ENCODE results near the gene BRD4. TPM values are rescaled to one million over a fixed set of nuclear protein-coding genes. Genes with fewer than 3 reads are reported as not detected.

The BRD4 gene
- total and polyA plus RNA-seq, 8 donors: 10.6 to 113 (median 20.5) TPM

DNA sequence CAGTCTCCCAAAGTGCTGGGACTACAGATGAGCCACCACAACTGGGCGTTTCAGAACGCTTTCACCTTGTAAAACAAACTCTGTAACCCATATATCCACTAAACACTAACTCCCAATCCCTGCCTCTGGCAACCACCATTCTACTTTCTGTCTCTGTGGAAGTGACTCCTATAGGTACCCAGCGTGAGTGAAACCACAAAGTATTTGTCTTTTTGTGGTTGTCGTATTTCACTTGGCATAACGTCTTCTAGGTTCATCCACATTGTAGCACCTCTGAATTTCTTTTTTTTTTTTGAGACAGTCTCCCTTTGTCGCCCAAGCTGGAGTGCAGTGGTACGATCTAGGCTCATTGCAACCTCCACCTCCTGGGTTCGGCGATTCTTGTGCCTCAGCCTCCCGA is 44.8 kb downstream of the BRD4 start:
- 72 to 81% (median 78%) methylated on average over 10 of the region's 10 CpGs for WGBS, 5 donors

DNA sequence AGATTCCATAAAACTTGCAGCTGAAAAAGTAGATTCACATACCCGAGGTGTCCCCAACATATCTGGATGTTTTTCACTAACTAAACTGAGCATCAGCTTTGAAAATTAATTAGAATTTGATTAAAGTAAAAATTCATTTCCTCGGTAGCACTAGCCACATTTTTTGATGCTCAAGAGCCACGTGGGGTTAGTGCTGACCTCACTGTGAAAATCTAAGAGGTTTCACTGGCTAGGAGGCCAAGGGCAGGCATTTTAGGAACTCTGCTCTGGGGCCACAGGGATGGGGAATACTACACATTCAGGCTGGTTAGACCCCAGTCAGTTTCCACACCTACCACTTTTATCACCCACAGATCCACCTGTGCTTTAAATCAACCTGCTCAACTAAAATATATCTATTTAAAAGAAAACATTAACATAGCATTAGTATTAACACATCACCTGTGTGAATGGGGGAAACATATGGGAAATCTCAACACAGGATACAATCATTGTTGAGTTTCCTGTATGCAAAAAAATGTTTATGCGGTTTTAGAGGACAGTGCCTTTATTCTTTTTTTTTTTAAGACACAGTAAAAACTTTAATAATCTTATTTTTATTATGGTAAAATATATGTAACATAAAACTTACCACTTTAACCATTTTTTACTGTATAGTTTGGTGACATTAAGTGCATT is 45.5 kb downstream of the BRD4 start:
- H3K27ac ChIP-seq: no peak overlapping the region
- 47 to 55% (median 51%) methylated on average over 4 of the region's 4 CpGs for WGBS, 5 donors

More for the DNA sequence above, 44.8 kb downstream of the BRD4 start:
- intact Hi-C loops (cut with DNase I; ENCODE audit: low total_unique reads): no loop called here
- no peak overlapping the region for H3K4me3 ChIP-seq
- peaks cover 90 to 100% (median 97%) of the 10 kb centered on the region in 4 donors for H3K4me1 ChIP-seq
- H3K36me3 ChIP-seq: no peaks in the 10 kb centered on the region
- H3K27ac ChIP-seq: peak overlapping the region in 2 of 5 donors; percentile 14 to 27
- DNase-seq: no peak
- TF ChIP-seq POLR2AphosphoS5 (IDR thresholded peaks at IDR 0.05): no peak
- TF ChIP-seq POLR2A (IDR thresholded peaks at IDR 0.05): no peak
- TF ChIP-seq, protein P1, sequence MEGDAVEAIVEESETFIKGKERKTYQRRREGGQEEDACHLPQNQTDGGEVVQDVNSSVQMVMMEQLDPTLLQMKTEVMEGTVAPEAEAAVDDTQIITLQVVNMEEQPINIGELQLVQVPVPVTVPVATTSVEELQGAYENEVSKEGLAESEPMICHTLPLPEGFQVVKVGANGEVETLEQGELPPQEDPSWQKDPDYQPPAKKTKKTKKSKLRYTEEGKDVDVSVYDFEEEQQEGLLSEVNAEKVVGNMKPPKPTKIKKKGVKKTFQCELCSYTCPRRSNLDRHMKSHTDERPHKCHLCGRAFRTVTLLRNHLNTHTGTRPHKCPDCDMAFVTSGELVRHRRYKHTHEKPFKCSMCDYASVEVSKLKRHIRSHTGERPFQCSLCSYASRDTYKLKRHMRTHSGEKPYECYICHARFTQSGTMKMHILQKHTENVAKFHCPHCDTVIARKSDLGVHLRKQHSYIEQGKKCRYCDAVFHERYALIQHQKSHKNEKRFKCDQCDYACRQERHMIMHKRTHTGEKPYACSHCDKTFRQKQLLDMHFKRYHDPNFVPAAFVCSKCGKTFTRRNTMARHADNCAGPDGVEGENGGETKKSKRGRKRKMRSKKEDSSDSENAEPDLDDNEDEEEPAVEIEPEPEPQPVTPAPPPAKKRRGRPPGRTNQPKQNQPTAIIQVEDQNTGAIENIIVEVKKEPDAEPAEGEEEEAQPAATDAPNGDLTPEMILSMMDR (IDR thresholded peaks at IDR 0.05): no peak
- TF ChIP-seq EP300 (IDR thresholded peaks at IDR 0.05): no peak
- no peaks in the 10 kb centered on the region for H3K9me3 ChIP-seq
- no peaks in the 10 kb centered on the region for H3K27me3 ChIP-seq

DNA sequence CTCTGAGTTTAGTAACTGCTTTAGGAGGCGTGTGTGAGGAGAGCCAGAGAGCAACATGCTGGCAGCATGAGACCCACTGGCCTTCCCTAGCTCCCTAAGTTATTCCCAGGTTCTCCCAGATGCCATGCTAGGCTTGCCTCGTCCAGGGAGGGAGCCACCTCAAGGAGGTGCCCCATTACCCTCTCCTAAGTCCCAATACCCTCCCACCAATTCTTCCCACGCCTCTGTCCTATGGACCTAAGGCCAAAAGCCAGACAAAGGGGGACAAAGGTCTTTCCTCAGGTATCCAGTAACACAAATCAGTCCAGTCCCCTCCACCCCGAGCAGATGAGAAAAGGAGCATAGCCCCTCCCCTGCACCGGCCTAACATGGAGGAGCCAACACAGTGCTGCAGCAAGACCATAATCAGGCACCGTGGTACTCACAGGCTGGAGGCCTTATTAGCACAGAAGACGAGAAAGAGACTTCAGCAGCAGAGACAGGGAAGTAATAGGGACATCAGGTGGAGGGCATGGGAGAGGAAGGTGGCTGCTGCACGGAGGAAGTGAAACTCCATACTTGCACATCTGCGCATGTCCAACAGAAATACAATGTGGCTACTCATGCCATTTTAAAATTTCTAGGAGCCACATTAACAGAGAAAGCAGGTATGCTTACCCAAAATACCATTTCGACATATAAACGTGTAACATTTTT is 46.3 kb downstream of the BRD4 start:
- H3K36me3 ChIP-seq: no peaks in the 10 kb centered on the region

More for the DNA sequence above, 45.5 kb downstream of the BRD4 start:
- H3K4me3 ChIP-seq: no peak overlapping the region
- no peak for DNase-seq
- H3K27me3 ChIP-seq: no peaks in the 10 kb centered on the region
- intact Hi-C loops (cut with DNase I; ENCODE audit: low total_unique reads): no loop called here
- no peaks in the 10 kb centered on the region for H3K9me3 ChIP-seq
- H3K4me1 ChIP-seq: peaks cover 92 to 100% (median 97%) of the 10 kb centered on the region in 4 donors
- no peaks in the 10 kb centered on the region for H3K36me3 ChIP-seq
- TF ChIP-seq POLR2AphosphoS5 (IDR thresholded peaks at IDR 0.05) (no peak), POLR2A (IDR thresholded peaks at IDR 0.05) (no peak), EP300 (IDR thresholded peaks at IDR 0.05) (no peak)
- TF ChIP-seq, protein P1 (IDR thresholded peaks at IDR 0.05): no peak

DNA sequence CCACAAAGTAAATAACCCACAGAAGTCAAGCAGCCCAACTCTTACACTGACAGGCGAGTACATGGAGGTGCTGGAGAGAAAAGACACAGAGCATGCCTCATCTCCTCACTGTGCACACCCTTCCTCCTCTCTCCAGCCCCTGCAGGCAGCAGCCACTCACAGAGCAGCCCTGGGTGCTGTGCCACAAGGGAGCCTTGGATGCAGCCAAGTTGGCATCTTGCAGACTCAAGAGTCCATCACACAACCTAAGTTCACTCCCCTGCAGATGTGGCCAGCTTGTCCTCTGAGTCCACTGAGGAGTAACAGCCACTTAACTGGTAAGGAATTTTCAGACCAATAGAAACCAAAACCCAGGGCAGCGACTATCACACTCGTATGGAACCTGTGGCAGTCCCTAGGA is 47.4 kb downstream of the BRD4 start:
- intact Hi-C loops (cut with DNase I; ENCODE audit: low total_unique reads): no loop called here
- 53 to 71% (median 67%) methylated on average over 3 of the region's 3 CpGs for WGBS, 5 donors

More for the DNA sequence above, 46.3 kb downstream of the BRD4 start:
- intact Hi-C loops (cut with DNase I; ENCODE audit: low total_unique reads): no loop called here
- Histone ChIP-seq H3K4me3 (no peak overlapping the region), H3K9me3 (no peaks in the 10 kb centered on the region), H3K4me1 (peaks cover 95 to 100% (median 99%) of the 10 kb centered on the region in 4 donors), H3K27me3 (no peaks in the 10 kb centered on the region), H3K27ac (no peak overlapping the region)
- TF ChIP-seq POLR2A (IDR thresholded peaks at IDR 0.05) (no peak), POLR2AphosphoS5 (IDR thresholded peaks at IDR 0.05) (no peak), EP300 (IDR thresholded peaks at IDR 0.05) (no peak)
- TF ChIP-seq, protein P1 (IDR thresholded peaks at IDR 0.05): no peak
- DNase-seq: no peak
- WGBS, 5 donors: 58 to 68% (median 62%) methylated on average over 11 of the region's 11 CpGs

More for the DNA sequence above, 47.4 kb downstream of the BRD4 start:
- Histone ChIP-seq H3K36me3 (no peaks in the 10 kb centered on the region), H3K4me3 (peak overlapping the region in 1 of 4 donors; percentile 4), H3K4me1 (peaks cover 97 to 100% (median 99%) of the 10 kb centered on the region in 4 donors), H3K9me3 (no peaks in the 10 kb centered on the region), H3K27ac (peak overlapping the region in 1 of 5 donors; percentile 68), H3K27me3 (no peaks in the 10 kb centered on the region)
- no peak for DNase-seq
- TF ChIP-seq EP300 (IDR thresholded peaks at IDR 0.05) (no peak), POLR2AphosphoS5 (IDR thresholded peaks at IDR 0.05) (no peak), POLR2A (IDR thresholded peaks at IDR 0.05) (no peak)

Data from stomach (tissue), 9 donors.